ENCODE data around the gene NBAS.

The NBAS gene

DNA sequence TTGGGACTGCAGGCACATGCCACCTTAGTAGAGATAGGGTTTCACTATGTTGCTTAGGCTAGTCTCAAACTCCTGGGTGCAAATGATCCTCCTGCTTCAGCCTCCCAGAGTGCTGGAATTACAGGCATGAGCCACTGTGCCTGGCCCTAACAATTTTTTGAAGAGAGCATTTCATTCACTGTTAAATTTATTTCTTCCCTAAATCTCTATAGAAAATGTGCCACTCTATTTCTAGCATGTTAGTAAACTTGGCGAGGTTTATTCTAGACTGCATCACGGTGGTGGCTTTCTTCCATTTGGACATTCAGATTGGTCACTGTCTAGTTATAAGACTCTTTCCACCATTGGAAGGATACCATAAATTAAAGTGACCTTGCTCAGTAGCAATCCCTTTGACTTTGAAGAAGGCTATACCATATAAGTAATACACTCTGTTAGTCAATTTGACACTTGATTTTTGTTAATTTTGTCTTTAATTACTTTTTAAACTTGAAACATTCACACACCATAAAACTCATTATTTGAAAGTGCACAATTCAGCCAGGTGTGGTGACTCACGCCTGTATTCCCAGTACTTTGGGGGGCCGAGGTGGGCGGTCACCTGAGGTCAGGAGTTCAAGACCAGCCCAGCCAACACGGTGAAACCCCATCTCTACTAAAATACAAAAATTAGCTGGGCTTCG, 46.7 kb upstream of the NBAS start:
- H2AFZ ChIP-seq (ENCODE audit: low read depth, low read length), result no peak overlapping the region
- no peak overlapping the region for H2BK120ac ChIP-seq (ENCODE audit: low read depth, low read length)
- no peak overlapping the region for H3K9ac ChIP-seq (ENCODE audit: low read length)
- no peak overlapping the region for H3K14ac ChIP-seq (ENCODE audit: low read length in 2 of 2)
- no peak overlapping the region for H3K4me2 ChIP-seq (ENCODE audit: low read length, poor library complexity, severe bottlenecking)
- no peak overlapping the region for H2BK12ac ChIP-seq (ENCODE audit: low read length in 2 of 2)
- no peak overlapping the region for H2BK15ac ChIP-seq (ENCODE audit: low read depth, poor library complexity, severe bottlenecking)
- no peak overlapping the region for H2AK5ac ChIP-seq (ENCODE audit: low read length, severe bottlenecking)
- H3K4me1 ChIP-seq (ENCODE audit: control insufficient read depth, insufficient read depth, low read depth, low read length), result no peaks in the 10 kb centered on the region
- WGBS, result 98% methylated on average over 7 of the region's 7 CpGs
- no peak overlapping the region for H3K18ac ChIP-seq (ENCODE audit: low read depth in 1 of 2, low read length in 2 of 2)
- H4K8ac ChIP-seq (ENCODE audit: low read length), result no peak overlapping the region
- peaks cover 16% of the 10 kb centered on the region for H3K79me1 ChIP-seq (replicated peaks; ENCODE audit: low read length, poor library complexity, severe bottlenecking)
- H3K23ac ChIP-seq (ENCODE audit: low read length in 2 of 2), result no peak overlapping the region
- no peak overlapping the region for H4K91ac ChIP-seq (ENCODE audit: low read length)
- DNase-seq, result no peak
- H3K27ac ChIP-seq (ENCODE audit: low read length, poor library complexity, severe bottlenecking), result no peak overlapping the region
- H3K4me3 ChIP-seq (ENCODE audit: insufficient read depth in 1 of 2, low read depth in 1 of 2, low read length in 2 of 2), result no peak overlapping the region
- no peaks in the 10 kb centered on the region for H3K27me3 ChIP-seq (ENCODE audit: control insufficient read depth in 1 of 2, insufficient read depth in 1 of 2, low read length in 2 of 2)
- no peaks in the 10 kb centered on the region for H3K9me3 ChIP-seq (ENCODE audit: control insufficient read depth, low read length)
- no peak overlapping the region for H2BK5ac ChIP-seq (ENCODE audit: low read depth, low read length, poor library complexity, severe bottlenecking)
- H3K36me3 ChIP-seq (ENCODE audit: control insufficient read depth in 1 of 2, insufficient read depth in 2 of 2, low read depth in 1 of 2, low read length in 2 of 2), result peaks cover 23 to 78% of the 10 kb centered on the region in 2 experiments
- no peak overlapping the region for H3K4ac ChIP-seq (ENCODE audit: low read depth in 1 of 2, low read length in 2 of 2)

DNA sequence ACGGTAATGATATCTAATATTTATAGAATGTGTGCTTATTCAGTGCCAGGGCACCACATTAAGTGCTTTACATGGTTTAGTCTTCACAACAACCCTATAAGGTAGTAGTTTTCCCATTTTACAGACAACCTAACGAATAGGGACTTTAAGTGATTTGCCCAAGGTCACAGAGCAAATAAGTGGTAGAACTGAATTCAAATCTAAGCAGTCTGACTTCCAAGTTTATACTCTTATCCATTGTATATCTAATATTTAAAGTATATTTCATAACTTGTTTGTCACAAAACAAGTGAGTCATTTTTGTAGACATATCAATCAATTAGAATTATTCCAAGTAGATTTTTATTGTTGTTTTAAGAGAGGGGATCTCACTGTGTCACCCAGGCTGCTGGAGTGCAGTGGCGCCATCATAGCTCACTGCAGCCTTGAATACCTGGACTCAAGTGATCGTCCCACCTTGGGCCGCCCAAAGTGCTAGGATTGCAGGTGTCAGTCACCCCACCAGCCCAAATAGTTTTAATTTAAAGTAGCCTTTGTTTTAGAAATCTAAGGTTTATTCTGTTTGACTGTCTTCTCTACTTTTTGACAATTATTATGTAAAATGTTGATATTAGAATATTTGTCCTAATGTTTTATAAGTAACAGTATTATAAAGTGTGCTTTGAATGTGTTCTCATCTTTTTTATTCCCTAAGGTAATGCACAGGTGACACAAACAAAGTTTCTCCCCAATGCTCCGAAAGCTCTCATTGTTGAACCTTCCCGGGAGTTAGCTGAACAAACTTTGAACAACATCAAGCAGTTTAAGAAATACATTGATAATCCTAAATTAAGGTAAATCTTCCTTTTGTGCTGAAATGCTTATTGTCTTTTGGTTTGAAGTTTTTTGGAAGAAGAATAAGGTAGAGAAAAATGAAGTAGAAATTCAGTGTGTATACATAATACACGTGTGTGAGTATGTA, 45.6 kb upstream of the NBAS start:
- Histone ChIP-seq H3K9me3 (ENCODE audit: control insufficient read depth, low read length) (no peaks in the 10 kb centered on the region), H2BK15ac (ENCODE audit: low read depth, poor library complexity, severe bottlenecking) (no peak overlapping the region), H3K4ac (ENCODE audit: low read depth in 1 of 2, low read length in 2 of 2) (no peak overlapping the region), H2AK5ac (ENCODE audit: low read length, severe bottlenecking) (no peak overlapping the region), H2BK12ac (ENCODE audit: low read length in 2 of 2) (no peak overlapping the region), H4K91ac (ENCODE audit: low read length) (no peak overlapping the region), H2BK5ac (ENCODE audit: low read depth, low read length, poor library complexity, severe bottlenecking) (no peak overlapping the region), H4K8ac (ENCODE audit: low read length) (no peak overlapping the region), H3K9ac (ENCODE audit: low read length) (no peak overlapping the region), H3K4me3 (ENCODE audit: insufficient read depth in 1 of 2, low read depth in 1 of 2, low read length in 2 of 2) (no peak overlapping the region), H3K27me3 (ENCODE audit: control insufficient read depth in 1 of 2, insufficient read depth in 1 of 2, low read length in 2 of 2) (no peaks in the 10 kb centered on the region), H3K4me1 (ENCODE audit: control insufficient read depth, insufficient read depth, low read depth, low read length) (no peaks in the 10 kb centered on the region), H3K79me1 (replicated peaks; ENCODE audit: low read length, poor library complexity, severe bottlenecking) (peaks cover 16% of the 10 kb centered on the region), H2AFZ (ENCODE audit: low read depth, low read length) (no peak overlapping the region), H3K36me3 (ENCODE audit: control insufficient read depth in 1 of 2, insufficient read depth in 2 of 2, low read depth in 1 of 2, low read length in 2 of 2) (peaks cover 27 to 89% of the 10 kb centered on the region in 2 experiments), H3K18ac (ENCODE audit: low read depth in 1 of 2, low read length in 2 of 2) (no peak overlapping the region), H3K14ac (ENCODE audit: low read length in 2 of 2) (no peak overlapping the region), H3K27ac (ENCODE audit: low read length, poor library complexity, severe bottlenecking) (no peak overlapping the region), H2BK120ac (ENCODE audit: low read depth, low read length) (no peak overlapping the region), H3K4me2 (ENCODE audit: low read length, poor library complexity, severe bottlenecking) (no peak overlapping the region), H3K23ac (ENCODE audit: low read length in 2 of 2) (no peak overlapping the region)
- WGBS, result 92% methylated on average over 2 of the region's 8 CpGs
- DNase-seq, result no peak

DNA sequence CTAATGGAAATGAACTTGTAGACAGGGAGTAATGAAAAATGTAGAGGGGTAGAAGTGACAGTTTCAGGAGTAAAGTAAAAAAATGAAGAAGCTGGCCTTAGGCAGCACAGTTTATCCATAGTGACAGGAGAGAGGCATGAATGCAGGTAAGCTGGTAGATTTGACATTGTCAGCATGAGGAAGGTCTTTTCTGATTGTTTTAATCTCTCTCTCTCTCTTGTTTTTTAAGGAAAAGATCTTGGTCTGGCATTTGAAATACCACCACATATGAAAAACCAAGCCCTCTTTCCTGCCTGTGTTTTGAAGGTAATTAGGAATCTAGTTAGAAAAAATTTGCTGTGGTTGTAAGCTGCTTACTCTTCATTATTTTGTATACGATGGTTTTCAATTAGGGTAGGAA, 44.6 kb upstream of the NBAS start:
- no peak overlapping the region for H3K14ac ChIP-seq (ENCODE audit: low read length in 2 of 2)
- no peak overlapping the region for H3K23ac ChIP-seq (ENCODE audit: low read length in 2 of 2)
- H4K8ac ChIP-seq (ENCODE audit: low read length), result no peak overlapping the region
- H2BK12ac ChIP-seq (ENCODE audit: low read length in 2 of 2), result no peak overlapping the region
- no peak overlapping the region for H2AK5ac ChIP-seq (ENCODE audit: low read length, severe bottlenecking)
- no peak for DNase-seq
- no peak overlapping the region for H3K18ac ChIP-seq (ENCODE audit: low read depth in 1 of 2, low read length in 2 of 2)
- no peak overlapping the region for H3K4me2 ChIP-seq (ENCODE audit: low read length, poor library complexity, severe bottlenecking)
- H3K4ac ChIP-seq (ENCODE audit: low read depth in 1 of 2, low read length in 2 of 2), result no peak overlapping the region
- no peaks in the 10 kb centered on the region for H3K9me3 ChIP-seq (ENCODE audit: control insufficient read depth, low read length)
- no peak overlapping the region for H3K4me3 ChIP-seq (ENCODE audit: insufficient read depth in 1 of 2, low read depth in 1 of 2, low read length in 2 of 2)
- H4K91ac ChIP-seq (ENCODE audit: low read length), result no peak overlapping the region
- no peak overlapping the region for H2BK120ac ChIP-seq (ENCODE audit: low read depth, low read length)
- 100% methylated on average over 1 of the region's 1 CpG for WGBS
- H2BK5ac ChIP-seq (ENCODE audit: low read depth, low read length, poor library complexity, severe bottlenecking), result no peak overlapping the region
- H3K4me1 ChIP-seq (ENCODE audit: control insufficient read depth, insufficient read depth, low read depth, low read length), result no peaks in the 10 kb centered on the region
- peaks cover 23% of the 10 kb centered on the region for H3K79me1 ChIP-seq (replicated peaks; ENCODE audit: low read length, poor library complexity, severe bottlenecking)
- peaks cover 27 to 99% of the 10 kb centered on the region in 2 experiments for H3K36me3 ChIP-seq (ENCODE audit: control insufficient read depth in 1 of 2, insufficient read depth in 2 of 2, low read depth in 1 of 2, low read length in 2 of 2)
- no peak overlapping the region for H2AFZ ChIP-seq (ENCODE audit: low read depth, low read length)
- H2BK15ac ChIP-seq (ENCODE audit: low read depth, poor library complexity, severe bottlenecking), result no peak overlapping the region
- no peak overlapping the region for H3K27ac ChIP-seq (ENCODE audit: low read length, poor library complexity, severe bottlenecking)
- H3K27me3 ChIP-seq (ENCODE audit: control insufficient read depth in 1 of 2, insufficient read depth in 1 of 2, low read length in 2 of 2), result no peaks in the 10 kb centered on the region
- H3K9ac ChIP-seq (ENCODE audit: low read length), result no peak overlapping the region

DNA sequence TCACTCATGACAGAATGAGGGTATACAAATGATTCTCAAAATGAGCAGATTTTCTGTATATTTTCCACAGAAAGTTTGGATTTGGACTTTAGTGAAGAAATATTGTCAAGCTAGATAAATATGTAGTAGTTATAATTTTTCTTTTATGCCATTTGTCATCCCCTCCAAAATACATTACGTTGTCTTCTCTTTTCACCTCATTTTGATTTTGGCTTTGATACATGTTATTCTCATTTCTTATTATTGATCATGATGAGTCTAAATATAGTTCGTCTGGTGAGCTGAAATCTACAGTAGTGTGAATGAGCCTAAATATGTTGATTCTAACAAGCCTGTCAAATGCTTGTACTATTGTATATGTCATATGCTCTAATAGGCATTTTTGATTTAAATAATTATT, 42.8 kb upstream of the NBAS start:
- Histone ChIP-seq H3K18ac (ENCODE audit: low read depth in 1 of 2, low read length in 2 of 2) (no peak overlapping the region), H3K4me1 (ENCODE audit: control insufficient read depth, insufficient read depth, low read depth, low read length) (no peaks in the 10 kb centered on the region), H3K9ac (ENCODE audit: low read length) (no peak overlapping the region), H2AK5ac (ENCODE audit: low read length, severe bottlenecking) (no peak overlapping the region), H2BK15ac (ENCODE audit: low read depth, poor library complexity, severe bottlenecking) (no peak overlapping the region), H4K8ac (ENCODE audit: low read length) (no peak overlapping the region), H2BK120ac (ENCODE audit: low read depth, low read length) (no peak overlapping the region), H2AFZ (ENCODE audit: low read depth, low read length) (no peak overlapping the region), H3K4me3 (ENCODE audit: insufficient read depth in 1 of 2, low read depth in 1 of 2, low read length in 2 of 2) (no peak overlapping the region), H2BK5ac (ENCODE audit: low read depth, low read length, poor library complexity, severe bottlenecking) (no peak overlapping the region), H3K36me3 (ENCODE audit: control insufficient read depth in 1 of 2, insufficient read depth in 2 of 2, low read depth in 1 of 2, low read length in 2 of 2) (peaks cover 27 to 97% of the 10 kb centered on the region in 2 experiments), H4K91ac (ENCODE audit: low read length) (no peak overlapping the region), H3K27me3 (ENCODE audit: control insufficient read depth in 1 of 2, insufficient read depth in 1 of 2, low read length in 2 of 2) (no peaks in the 10 kb centered on the region), H3K23ac (ENCODE audit: low read length in 2 of 2) (no peak overlapping the region), H3K4ac (ENCODE audit: low read depth in 1 of 2, low read length in 2 of 2) (no peak overlapping the region), H3K9me3 (ENCODE audit: control insufficient read depth, low read length) (no peaks in the 10 kb centered on the region), H3K14ac (ENCODE audit: low read length in 2 of 2) (no peak overlapping the region), H3K79me1 (replicated peaks; ENCODE audit: low read length, poor library complexity, severe bottlenecking) (peaks cover 23% of the 10 kb centered on the region), H3K27ac (ENCODE audit: low read length, poor library complexity, severe bottlenecking) (no peak overlapping the region), H2BK12ac (ENCODE audit: low read length in 2 of 2) (no peak overlapping the region), H3K4me2 (ENCODE audit: low read length, poor library complexity, severe bottlenecking) (no peak overlapping the region)
- DNase-seq, result no peak
- WGBS, result no CpG with 5 or more reads among the region's 2 CpGs
